Endothelial cell of umbilical vein (primary cell): ENCODE data around the gene CCSER1.

ENCODE experiments used
- EZH2 ChIP-seq: IDR thresholded peaks from 2 replicates; pipeline ENCODE4 v1.6.1; 2012; ENCODE audit warnings: borderline replicate concordance, low read depth, mild to moderate bottlenecking, moderate library complexity, low read length, inconsistent platforms; ENCODE audit not compliant: severe bottlenecking
- GATA2 ChIP-seq: IDR thresholded peaks from 2 replicates; pipeline ENCODE4 v1.7.0; 2011; ENCODE audit warnings: low read depth, mild to moderate bottlenecking, moderate library complexity, mixed read lengths, low read length; ENCODE audit not compliant: insufficient read length, insufficient read depth
- JUN ChIP-seq: IDR thresholded peaks from 2 replicates; pipeline ENCODE4 v1.6.1; 2011; ENCODE audit warnings: borderline replicate concordance, low read depth; ENCODE audit not compliant: insufficient read length, insufficient read depth
- POLR2A ChIP-seq: IDR thresholded peaks from 2 replicates; pipeline ENCODE4 v1.6.1; 2012; ENCODE audit warnings: low read depth, mild to moderate bottlenecking, control low read depth, low read length
- TF ChIP-seq, protein P1 (sequence below), 2 donors: IDR thresholded peaks; 1 replicate in 1 of 2; 2 replicates in 1 of 2; pipeline ENCODE4 v1.5.1; 2011; ENCODE audit warnings: low read length in 2 of 2, mild to moderate bottlenecking in 2 of 2, moderate library complexity in 2 of 2, control low read depth in 1 of 2, inconsistent platforms in 1 of 2, low read depth in 1 of 2; ENCODE audit not compliant: insufficient read depth in 1 of 2; ENCODE audit errors: extremely low read depth in 1 of 2

GRCh38 chr4:90844241-90844640 is 717.0 kb downstream of the CCSER1 start:
- TF ChIP-seq, protein P1, sequence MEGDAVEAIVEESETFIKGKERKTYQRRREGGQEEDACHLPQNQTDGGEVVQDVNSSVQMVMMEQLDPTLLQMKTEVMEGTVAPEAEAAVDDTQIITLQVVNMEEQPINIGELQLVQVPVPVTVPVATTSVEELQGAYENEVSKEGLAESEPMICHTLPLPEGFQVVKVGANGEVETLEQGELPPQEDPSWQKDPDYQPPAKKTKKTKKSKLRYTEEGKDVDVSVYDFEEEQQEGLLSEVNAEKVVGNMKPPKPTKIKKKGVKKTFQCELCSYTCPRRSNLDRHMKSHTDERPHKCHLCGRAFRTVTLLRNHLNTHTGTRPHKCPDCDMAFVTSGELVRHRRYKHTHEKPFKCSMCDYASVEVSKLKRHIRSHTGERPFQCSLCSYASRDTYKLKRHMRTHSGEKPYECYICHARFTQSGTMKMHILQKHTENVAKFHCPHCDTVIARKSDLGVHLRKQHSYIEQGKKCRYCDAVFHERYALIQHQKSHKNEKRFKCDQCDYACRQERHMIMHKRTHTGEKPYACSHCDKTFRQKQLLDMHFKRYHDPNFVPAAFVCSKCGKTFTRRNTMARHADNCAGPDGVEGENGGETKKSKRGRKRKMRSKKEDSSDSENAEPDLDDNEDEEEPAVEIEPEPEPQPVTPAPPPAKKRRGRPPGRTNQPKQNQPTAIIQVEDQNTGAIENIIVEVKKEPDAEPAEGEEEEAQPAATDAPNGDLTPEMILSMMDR (IDR thresholded peaks at IDR 0.05; ENCODE audit: extremely low read depth in 1 of 2, insufficient read depth in 1 of 2, low read depth in 1 of 2, low read length in 2 of 2): no peak
- TF ChIP-seq POLR2A: no peak
- TF ChIP-seq JUN: no peak
- no peak for TF ChIP-seq EZH2
- no peak for TF ChIP-seq GATA2
